Ishikawa (cell line): Measurements from ENCODE around the gene DYNC1I1.

Experiments used
- CEBPB ChIP-seq: IDR thresholded peaks from 2 replicates; pipeline ENCODE4 v1.6.1; 2012
- CREB1 ChIP-seq: IDR thresholded peaks from 2 replicates; pipeline ENCODE4 v1.6.1; 2012; ENCODE audit warnings: low read depth
- EGR1 ChIP-seq: IDR thresholded peaks from 2 replicates; pipeline ENCODE4 v1.6.1; 2012
- EP300 ChIP-seq: IDR thresholded peaks from 2 replicates; pipeline ENCODE4 v1.6.1; 2012; ENCODE audit warnings: borderline replicate concordance
- FOXM1 ChIP-seq: IDR thresholded peaks from 2 replicates; pipeline ENCODE4 v1.6.1; 2012; ENCODE audit warnings: low read depth, borderline replicate concordance
- MAX ChIP-seq: IDR thresholded peaks from 2 replicates; pipeline ENCODE4 v1.6.1; 2012
- NFIC ChIP-seq: IDR thresholded peaks from 2 replicates; pipeline ENCODE4 v1.6.1; 2012
- RAD21 ChIP-seq: IDR thresholded peaks from 2 replicates; pipeline ENCODE4 v1.6.1; 2012; ENCODE audit warnings: low read depth
- REST ChIP-seq: IDR thresholded peaks from 2 replicates; pipeline ENCODE4 v1.6.1; 2012; ENCODE audit warnings: low read depth, mild to moderate bottlenecking
- TAF1 ChIP-seq: IDR thresholded peaks from 2 replicates; pipeline ENCODE4 v1.6.1; 2012; ENCODE audit warnings: low read depth, mild to moderate bottlenecking
- TCF12 ChIP-seq: IDR thresholded peaks from 2 replicates; pipeline ENCODE4 v1.6.1; 2012; ENCODE audit warnings: low read depth
- TEAD4 ChIP-seq: IDR thresholded peaks from 2 replicates; pipeline ENCODE4 v1.6.1; 2012
- USF1 ChIP-seq: IDR thresholded peaks from 2 replicates; pipeline ENCODE4 v1.6.1; 2012
- YY1 ChIP-seq: IDR thresholded peaks from 2 replicates; pipeline ENCODE4 v1.6.1; 2012; ENCODE audit warnings: low read depth
- ZBTB7A ChIP-seq: IDR thresholded peaks from 2 replicates; pipeline ENCODE4 v1.6.1; 2012; ENCODE audit warnings: low read depth

The DYNC1I1 gene

GRCh38 chr7:95776561-95777185 lies 4.3 kb downstream of the DYNC1I1 start:
- TF ChIP-seq TCF12 = no peak
- TF ChIP-seq YY1 = no peak
- no peak for TF ChIP-seq ZBTB7A
- no peak for TF ChIP-seq USF1
- no peak for TF ChIP-seq TAF1
- TF ChIP-seq FOXM1 = no peak
- no peak for TF ChIP-seq CREB1
- TF ChIP-seq EP300 = no peak
- no peak for TF ChIP-seq TEAD4
- TF ChIP-seq RAD21 = no peak
- no peak for TF ChIP-seq REST
- TF ChIP-seq NFIC = no peak
- TF ChIP-seq MAX = no peak
- no peak for TF ChIP-seq CEBPB
- TF ChIP-seq EGR1 = no peak

GRCh38 chr7:95777269-95777668 lies 4.9 kb downstream of the DYNC1I1 start:
- TF ChIP-seq EGR1 (no peak), USF1 (no peak), MAX (no peak), REST (no peak), TAF1 (no peak), FOXM1 (no peak), RAD21 (no peak), ZBTB7A (no peak), TCF12 (no peak)

- TF ChIP-seq FOXM1 (no peak), TEAD4 (no peak), TCF12 (no peak), TAF1 (no peak), USF1 (no peak), MAX (no peak), CEBPB (no peak), RAD21 (no peak), EP300 (no peak), ZBTB7A (no peak)
Observed at GRCh38 chr7:95780665-95781064, 8.3 kb downstream of the DYNC1I1 start.

- no peak for TF ChIP-seq RAD21
- TF ChIP-seq EGR1 = no peak
- TF ChIP-seq REST = no peak
- no peak for TF ChIP-seq TAF1
- no peak for TF ChIP-seq TCF12
- TF ChIP-seq EP300 = no peak
- TF ChIP-seq CEBPB = no peak
- TF ChIP-seq USF1 = no peak
- TF ChIP-seq TEAD4 = no peak
- TF ChIP-seq CREB1 = no peak
- no peak for TF ChIP-seq FOXM1
- TF ChIP-seq MAX = no peak
- TF ChIP-seq ZBTB7A = no peak
- TF ChIP-seq NFIC = no peak
- TF ChIP-seq YY1 = no peak
Observed at GRCh38 chr7:95781961-95782586, 9.7 kb downstream of the DYNC1I1 start.
